SK-N-SH treated with all-trans-retinoic acid at 6 μM for 48 hours (cell line): Measurements from ENCODE around the gene NFATC4.

ENCODE experiments used
- ATAC-seq: fragments of 200-7000 bp; cut with Tn5 transposase; 3 replicates; pipeline ENCODE4 v1.9.1; 2020; ENCODE audit warnings: mild to moderate bottlenecking, moderate library complexity
- ARNTL ChIP-seq: fragments of 450-650 bp; formaldehyde crosslinking; IDR thresholded peaks from 2 replicates; pipeline ENCODE4 v1.5.0; 2020; ENCODE audit warnings: low read depth, mild to moderate bottlenecking, moderate library complexity, borderline replicate concordance
- CSDC2 ChIP-seq: fragments of 250-450 bp; sonication (Bioruptor Pico); IDR thresholded peaks from 2 replicates; pipeline ENCODE4 v1.5.0; 2020; ENCODE audit warnings: mild to moderate bottlenecking, moderate library complexity
- ESRRG ChIP-seq: fragments of 250-450 bp; sonication (Bioruptor Pico); IDR thresholded peaks from 2 replicates; pipeline ENCODE4 v1.6.1; 2021; ENCODE audit warnings: mild to moderate bottlenecking
- ISL1 ChIP-seq: fragments of 250-450 bp; sonication (Bioruptor Pico); IDR thresholded peaks from 2 replicates; pipeline ENCODE4 v2.1.2; 2022; ENCODE audit warnings: mild to moderate bottlenecking, moderate library complexity
- OSR1 ChIP-seq: fragments of 250-450 bp; sonication (Bioruptor Pico); IDR thresholded peaks from 2 replicates; pipeline ENCODE4 v1.8.0; 2022; ENCODE audit warnings: moderate library complexity, mild to moderate bottlenecking, inconsistent platforms
- PPARA ChIP-seq: fragments of 250-450 bp; sonication (Bioruptor Pico); IDR thresholded peaks from 2 replicates; pipeline ENCODE4 v1.5.0; 2020; ENCODE audit warnings: mild to moderate bottlenecking, borderline replicate concordance
- RARB ChIP-seq: fragments of 250-450 bp; sonication (Bioruptor Pico); IDR thresholded peaks from 2 replicates; pipeline ENCODE4 v1.8.0; 2021; ENCODE audit warnings: mild to moderate bottlenecking, moderate library complexity
- SNAI2 ChIP-seq: fragments of 250-450 bp; sonication (Bioruptor Pico); IDR thresholded peaks from 2 replicates; pipeline ENCODE4 v1.5.0; 2020; ENCODE audit warnings: mild to moderate bottlenecking, moderate library complexity
- TCF4 ChIP-seq: fragments of 250-450 bp; sonication (Bioruptor Pico); IDR thresholded peaks from 2 replicates; pipeline ENCODE4 v1.8.0; 2021; ENCODE audit warnings: mild to moderate bottlenecking, moderate library complexity, borderline replicate concordance
- TOX ChIP-seq: fragments of 250-450 bp; sonication (Bioruptor Pico); IDR thresholded peaks from 2 replicates; pipeline ENCODE4 v1.8.0; 2021; ENCODE audit warnings: mild to moderate bottlenecking, moderate library complexity, borderline replicate concordance
- ZFP3 ChIP-seq: fragments of 250-450 bp; sonication (Bioruptor Pico); IDR thresholded peaks from 2 replicates; pipeline ENCODE4 v1.5.0; 2020; ENCODE audit warnings: mild to moderate bottlenecking, moderate library complexity
- ZNF8 ChIP-seq: fragments of 450-650 bp; formaldehyde crosslinking; IDR thresholded peaks from 2 replicates; pipeline ENCODE4 v1.5.0; 2020; ENCODE audit warnings: mild to moderate bottlenecking, moderate library complexity
- TF ChIP-seq, protein P1 (sequence below): fragments of 250-450 bp; sonication (Bioruptor Pico); IDR thresholded peaks from 2 replicates; pipeline ENCODE4 v1.8.0; 2020; ENCODE audit warnings: mild to moderate bottlenecking, moderate library complexity, borderline replicate concordance
- TF ChIP-seq, protein P2 (sequence below): fragments of 250-450 bp; sonication (Bioruptor Pico); IDR thresholded peaks from 2 replicates; pipeline ENCODE4 v1.5.1; 2021; ENCODE audit warnings: mild to moderate bottlenecking, moderate library complexity
- TF ChIP-seq, protein P3 (sequence below): fragments of 250-450 bp; sonication (Bioruptor Pico); IDR thresholded peaks from 2 replicates; pipeline ENCODE4 v1.5.0; 2020; ENCODE audit warnings: mild to moderate bottlenecking, moderate library complexity

Gene NFATC4

DNA sequence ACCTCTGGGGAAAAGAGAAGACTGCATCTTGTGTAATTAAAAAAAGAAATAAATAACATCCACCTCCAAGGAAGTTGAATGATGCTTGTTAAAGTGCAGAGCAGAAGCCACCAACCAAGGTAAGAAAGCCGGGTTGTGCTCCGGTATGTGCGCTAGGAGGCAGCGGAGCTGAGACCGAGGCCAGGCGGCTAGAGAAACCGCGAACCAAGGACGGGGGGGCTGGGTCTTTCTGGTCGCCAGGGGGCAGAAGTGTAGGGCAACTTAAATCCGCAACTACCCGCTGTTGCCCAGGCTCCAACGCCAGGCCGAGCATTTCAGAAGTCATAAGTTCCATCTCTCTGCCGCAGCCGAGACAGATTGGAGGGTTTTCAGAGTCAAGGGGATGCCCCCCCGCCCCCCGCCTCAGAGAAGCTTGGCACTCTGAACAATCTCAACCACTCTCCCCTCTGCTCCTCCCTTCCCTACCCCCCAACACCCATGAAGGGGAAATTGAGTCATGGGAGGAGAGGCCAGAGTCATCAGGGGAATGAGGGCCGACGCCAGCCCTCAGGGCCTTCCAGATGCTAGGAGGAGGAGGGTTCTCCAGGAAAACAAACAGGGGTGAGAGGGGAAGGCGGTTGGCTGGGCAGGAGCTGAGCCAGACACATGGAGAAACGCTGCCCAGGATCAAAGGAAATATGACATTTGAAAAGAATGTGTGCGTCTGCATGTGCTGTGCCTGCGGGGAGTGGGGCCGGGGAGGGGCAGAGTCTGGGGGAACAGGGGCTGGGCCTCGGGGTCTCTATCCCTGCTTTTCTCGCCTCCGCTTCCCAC is 2.2 kb upstream of the NFATC4 start:
- TF ChIP-seq TOX (CRISPR knock-in tag) (no peak), ZFP3 (CRISPR knock-in tag) (peak; percentile 46; the same call in 1 of the 2 replicates)
- peak; percentile 60 for ATAC-seq

DNA sequence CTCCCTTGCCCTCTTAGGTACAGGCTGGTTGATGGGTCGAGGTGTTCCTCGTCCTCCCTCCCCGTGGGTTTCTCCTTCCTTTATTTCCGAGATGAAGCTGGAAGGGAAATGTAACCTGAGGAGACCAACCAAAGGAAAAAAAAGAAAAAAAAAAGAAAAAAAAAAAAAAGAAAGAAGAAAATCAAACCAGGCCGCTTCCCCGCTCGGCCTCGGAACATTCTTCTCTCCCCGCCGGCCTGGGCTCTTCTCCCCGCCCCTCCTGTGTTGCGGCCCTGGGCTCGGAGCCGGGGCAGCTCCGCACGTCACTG is 1.6 kb upstream of the NFATC4 start:
- TF ChIP-seq OSR1 (CRISPR knock-in tag) = no peak
- TF ChIP-seq ZFP3 (CRISPR knock-in tag) = no peak
- TF ChIP-seq, all 23 proteins: peak for 0
- no peak for ATAC-seq

DNA sequence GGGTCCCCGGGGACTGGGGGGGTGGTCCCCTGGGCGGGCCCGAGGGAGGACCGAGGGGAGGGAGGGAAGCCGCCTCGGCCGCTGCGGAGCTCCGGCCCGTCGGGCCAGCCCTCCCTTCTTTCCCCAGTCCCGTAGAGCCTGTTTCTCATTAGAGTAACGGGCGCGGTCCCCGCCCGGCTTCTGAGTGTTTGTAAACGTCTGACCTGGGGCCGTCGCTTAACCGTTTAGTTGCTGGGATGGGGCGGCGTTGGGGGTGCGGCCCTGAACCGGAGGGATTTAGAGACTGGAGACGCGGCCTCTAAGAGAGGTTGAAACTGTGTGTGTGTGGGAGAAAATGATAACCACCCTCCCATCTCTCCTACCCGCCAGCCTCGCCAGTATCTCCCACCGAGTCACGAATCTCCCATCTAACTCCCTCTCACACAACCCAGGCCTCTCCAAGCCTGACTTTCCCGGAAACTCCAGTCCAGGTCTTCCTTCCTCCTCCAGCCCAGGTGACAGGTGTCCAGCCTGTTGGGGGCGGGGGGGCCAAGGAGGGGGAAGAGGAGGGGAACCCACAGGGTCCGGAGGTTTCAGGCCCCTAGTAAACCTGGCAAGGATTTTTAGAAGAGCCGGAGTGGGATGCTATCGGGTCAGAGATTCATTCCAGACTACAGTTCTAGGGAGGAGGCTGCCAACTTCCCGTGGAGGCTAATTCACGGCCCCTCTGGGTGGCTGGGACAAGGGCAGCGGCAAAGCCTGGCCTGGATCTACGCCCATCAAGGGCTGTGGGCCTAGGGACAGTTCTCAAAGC is 1.1 kb upstream of the NFATC4 start:
- peak; percentile 77 for ATAC-seq
- TF ChIP-seq TCF4 (CRISPR knock-in tag) = peak; percentile 61; the same call in 1 of the 2 replicates
- TF ChIP-seq, protein P1, sequence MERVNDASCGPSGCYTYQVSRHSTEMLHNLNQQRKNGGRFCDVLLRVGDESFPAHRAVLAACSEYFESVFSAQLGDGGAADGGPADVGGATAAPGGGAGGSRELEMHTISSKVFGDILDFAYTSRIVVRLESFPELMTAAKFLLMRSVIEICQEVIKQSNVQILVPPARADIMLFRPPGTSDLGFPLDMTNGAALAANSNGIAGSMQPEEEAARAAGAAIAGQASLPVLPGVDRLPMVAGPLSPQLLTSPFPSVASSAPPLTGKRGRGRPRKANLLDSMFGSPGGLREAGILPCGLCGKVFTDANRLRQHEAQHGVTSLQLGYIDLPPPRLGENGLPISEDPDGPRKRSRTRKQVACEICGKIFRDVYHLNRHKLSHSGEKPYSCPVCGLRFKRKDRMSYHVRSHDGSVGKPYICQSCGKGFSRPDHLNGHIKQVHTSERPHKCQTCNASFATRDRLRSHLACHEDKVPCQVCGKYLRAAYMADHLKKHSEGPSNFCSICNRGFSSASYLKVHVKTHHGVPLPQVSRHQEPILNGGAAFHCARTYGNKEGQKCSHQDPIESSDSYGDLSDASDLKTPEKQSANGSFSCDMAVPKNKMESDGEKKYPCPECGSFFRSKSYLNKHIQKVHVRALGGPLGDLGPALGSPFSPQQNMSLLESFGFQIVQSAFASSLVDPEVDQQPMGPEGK (CRISPR knock-in tag) = peak; percentile 47; the same call in 1 of the 2 replicates
- no peak for TF ChIP-seq ESRRG (CRISPR knock-in tag)

DNA sequence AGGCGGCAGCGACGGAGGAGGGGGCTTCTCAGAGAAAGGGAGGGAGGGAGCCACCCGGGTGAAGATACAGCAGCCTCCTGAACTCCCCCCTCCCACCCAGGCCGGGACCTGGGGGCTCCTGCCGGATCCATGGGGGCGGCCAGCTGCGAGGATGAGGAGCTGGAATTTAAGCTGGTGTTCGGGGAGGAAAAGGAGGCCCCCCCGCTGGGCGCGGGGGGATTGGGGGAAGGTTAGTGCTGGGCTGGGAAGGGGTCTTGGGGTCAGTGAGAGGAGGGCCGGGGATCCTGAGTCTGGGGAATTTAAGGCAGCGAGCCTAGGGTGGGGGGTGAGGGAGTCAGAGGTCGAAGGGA is 203 bp downstream of the NFATC4 start:
- no peak for ATAC-seq
- TF ChIP-seq, protein P1 (CRISPR knock-in tag) = 0 out of 2 replicates have a peak, but pooled peaks have one; percentile 31
- TF ChIP-seq PPARA (CRISPR knock-in tag) (no peak), TOX (CRISPR knock-in tag) (no peak), RARB (no peak)

DNA sequence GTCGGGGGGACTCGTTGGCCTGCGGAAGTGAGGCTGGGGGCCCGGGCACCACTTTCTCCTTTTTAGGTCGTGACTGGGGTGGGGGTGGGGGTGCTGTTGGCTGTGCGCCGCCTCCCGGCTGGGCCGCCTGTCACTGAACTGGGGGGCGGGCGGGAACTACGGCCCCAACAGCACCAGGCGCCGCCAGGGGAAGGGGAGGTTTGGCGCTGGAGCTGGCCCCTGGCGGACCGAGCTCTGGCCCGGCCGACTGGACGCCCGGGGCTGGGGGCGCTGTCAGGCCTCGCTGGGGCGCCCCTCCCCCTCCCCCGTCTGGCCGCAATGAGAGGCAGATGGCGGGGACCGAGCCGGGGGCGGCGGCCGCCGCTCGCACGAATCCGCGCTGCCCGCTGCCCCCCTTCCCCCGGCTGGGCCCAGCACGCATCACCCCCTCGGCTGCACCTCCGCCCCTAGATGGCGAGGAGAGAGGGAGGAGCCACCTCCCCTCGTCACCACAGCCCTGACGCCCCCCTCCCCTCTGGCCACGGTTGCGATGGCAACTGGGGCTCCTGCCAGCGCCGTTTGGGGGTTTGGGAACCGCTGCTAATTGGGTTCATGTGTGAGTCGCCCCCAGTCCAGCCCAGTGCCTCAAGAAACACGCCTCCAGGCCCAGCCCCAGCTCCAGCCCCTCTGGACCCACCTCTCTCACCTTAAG is 723 bp downstream of the NFATC4 start:
- TF ChIP-seq ISL1 (CRISPR knock-in tag) (no peak), ZFP3 (CRISPR knock-in tag) (no peak), OSR1 (CRISPR knock-in tag) (no peak), ARNTL (no peak)
- TF ChIP-seq, protein P2, sequence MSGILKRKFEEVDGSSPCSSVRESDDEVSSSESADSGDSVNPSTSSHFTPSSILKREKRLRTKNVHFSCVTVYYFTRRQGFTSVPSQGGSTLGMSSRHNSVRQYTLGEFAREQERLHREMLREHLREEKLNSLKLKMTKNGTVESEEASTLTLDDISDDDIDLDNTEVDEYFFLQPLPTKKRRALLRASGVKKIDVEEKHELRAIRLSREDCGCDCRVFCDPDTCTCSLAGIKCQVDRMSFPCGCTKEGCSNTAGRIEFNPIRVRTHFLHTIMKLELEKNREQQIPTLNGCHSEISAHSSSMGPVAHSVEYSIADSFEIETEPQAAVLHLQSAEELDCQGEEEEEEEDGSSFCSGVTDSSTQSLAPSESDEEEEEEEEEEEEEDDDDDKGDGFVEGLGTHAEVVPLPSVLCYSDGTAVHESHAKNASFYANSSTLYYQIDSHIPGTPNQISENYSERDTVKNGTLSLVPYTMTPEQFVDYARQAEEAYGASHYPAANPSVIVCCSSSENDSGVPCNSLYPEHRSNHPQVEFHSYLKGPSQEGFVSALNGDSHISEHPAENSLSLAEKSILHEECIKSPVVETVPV (CRISPR knock-in tag) = no peak
- peak; percentile 0; the same call in 1 of the 3 replicates for ATAC-seq

DNA sequence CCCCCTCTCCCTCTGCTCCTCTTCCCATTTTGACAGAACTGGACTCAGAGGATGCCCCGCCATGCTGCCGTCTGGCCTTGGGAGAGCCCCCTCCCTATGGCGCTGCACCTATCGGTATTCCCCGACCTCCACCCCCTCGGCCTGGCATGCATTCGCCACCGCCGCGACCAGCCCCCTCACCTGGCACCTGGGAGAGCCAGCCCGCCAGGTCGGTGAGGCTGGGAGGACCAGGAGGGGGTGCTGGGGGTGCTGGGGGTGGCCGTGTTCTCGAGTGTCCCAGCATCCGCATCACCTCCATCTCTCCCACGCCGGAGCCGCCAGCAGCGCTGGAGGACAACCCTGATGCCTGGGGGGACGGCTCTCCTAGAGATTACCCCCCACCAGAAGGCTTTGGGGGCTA is 1.5 kb downstream of the NFATC4 start:
- no peak for ATAC-seq
- TF ChIP-seq PPARA (CRISPR knock-in tag) (no peak), ISL1 (CRISPR knock-in tag) (no peak), ZNF8 (CRISPR knock-in tag) (no peak), TCF4 (CRISPR knock-in tag) (no peak), SNAI2 (CRISPR knock-in tag) (no peak), CSDC2 (CRISPR knock-in tag) (no peak)
- TF ChIP-seq, protein P1 (CRISPR knock-in tag) = no peak
- TF ChIP-seq, protein P3, sequence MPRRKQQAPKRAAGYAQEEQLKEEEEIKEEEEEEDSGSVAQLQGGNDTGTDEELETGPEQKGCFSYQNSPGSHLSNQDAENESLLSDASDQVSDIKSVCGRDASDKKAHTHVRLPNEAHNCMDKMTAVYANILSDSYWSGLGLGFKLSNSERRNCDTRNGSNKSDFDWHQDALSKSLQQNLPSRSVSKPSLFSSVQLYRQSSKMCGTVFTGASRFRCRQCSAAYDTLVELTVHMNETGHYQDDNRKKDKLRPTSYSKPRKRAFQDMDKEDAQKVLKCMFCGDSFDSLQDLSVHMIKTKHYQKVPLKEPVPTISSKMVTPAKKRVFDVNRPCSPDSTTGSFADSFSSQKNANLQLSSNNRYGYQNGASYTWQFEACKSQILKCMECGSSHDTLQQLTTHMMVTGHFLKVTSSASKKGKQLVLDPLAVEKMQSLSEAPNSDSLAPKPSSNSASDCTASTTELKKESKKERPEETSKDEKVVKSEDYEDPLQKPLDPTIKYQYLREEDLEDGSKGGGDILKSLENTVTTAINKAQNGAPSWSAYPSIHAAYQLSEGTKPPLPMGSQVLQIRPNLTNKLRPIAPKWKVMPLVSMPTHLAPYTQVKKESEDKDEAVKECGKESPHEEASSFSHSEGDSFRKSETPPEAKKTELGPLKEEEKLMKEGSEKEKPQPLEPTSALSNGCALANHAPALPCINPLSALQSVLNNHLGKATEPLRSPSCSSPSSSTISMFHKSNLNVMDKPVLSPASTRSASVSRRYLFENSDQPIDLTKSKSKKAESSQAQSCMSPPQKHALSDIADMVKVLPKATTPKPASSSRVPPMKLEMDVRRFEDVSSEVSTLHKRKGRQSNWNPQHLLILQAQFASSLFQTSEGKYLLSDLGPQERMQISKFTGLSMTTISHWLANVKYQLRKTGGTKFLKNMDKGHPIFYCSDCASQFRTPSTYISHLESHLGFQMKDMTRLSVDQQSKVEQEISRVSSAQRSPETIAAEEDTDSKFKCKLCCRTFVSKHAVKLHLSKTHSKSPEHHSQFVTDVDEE (CRISPR knock-in tag) = no peak
- TF ChIP-seq, protein P2 (CRISPR knock-in tag) = no peak
